GM19240 (cell line): ENCODE measurements around the gene CD79A.

Source experiments
- DNase-seq: peaks from one replicate; pipeline ENCODE4 v3.0.0; 2011; ENCODE audit warnings: low spot score; ENCODE audit not compliant: insufficient read length

Gene CD79A

DNA sequence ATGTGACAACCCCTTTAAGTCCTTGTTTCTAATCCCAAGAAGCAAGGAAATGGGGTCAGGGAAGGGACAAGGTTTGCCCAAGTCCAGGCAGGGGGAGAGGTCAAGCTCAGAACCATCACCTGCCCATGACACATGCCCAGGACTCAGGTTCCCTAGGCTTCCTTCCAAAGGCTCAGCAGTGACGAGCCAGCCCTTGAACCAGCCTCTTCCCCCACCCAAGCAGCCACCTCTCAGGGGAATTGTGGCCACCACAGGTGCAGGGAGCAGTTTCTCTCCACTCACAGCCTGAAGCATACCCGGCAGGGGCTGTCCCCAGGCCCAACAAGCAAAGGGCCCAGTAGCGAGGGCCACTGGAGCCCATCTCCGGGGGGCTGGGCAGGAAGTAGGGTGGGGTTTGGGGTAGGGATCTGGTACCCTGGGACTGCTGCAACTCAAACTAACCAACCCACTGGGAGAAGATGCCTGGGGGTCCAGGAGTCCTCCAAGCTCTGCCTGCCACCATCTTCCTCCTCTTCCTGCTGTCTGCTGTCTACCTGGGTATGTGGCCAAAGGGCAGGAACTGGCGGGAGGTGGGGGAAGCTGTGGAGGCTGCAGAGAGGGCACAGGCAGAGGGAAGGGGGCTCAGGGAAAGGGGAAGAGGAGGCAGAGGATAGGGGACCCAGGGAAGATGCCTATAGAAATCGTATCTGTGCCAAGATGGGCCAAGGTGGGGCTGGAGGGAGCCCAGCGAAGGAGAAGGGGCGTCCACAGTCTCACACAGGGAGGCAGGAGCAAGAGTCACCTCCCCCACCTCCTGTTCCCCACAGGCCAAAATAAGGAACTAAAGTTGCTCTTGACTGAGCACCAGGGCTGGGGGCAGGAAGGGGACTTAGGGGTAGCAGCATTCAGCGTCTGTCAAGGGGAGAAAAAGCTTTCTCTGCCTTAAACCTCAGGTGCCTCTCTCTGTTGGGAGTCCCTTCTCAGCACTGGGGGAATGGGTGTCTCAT lies at the start of gene CD79A:
Gene CD79A (plus strand): TSS at position 433 of the 986 bp plus-strand sequence. CDS start 26 bp downstream, at position 459.
- DNase-seq = peak; percentile 59

DNA sequence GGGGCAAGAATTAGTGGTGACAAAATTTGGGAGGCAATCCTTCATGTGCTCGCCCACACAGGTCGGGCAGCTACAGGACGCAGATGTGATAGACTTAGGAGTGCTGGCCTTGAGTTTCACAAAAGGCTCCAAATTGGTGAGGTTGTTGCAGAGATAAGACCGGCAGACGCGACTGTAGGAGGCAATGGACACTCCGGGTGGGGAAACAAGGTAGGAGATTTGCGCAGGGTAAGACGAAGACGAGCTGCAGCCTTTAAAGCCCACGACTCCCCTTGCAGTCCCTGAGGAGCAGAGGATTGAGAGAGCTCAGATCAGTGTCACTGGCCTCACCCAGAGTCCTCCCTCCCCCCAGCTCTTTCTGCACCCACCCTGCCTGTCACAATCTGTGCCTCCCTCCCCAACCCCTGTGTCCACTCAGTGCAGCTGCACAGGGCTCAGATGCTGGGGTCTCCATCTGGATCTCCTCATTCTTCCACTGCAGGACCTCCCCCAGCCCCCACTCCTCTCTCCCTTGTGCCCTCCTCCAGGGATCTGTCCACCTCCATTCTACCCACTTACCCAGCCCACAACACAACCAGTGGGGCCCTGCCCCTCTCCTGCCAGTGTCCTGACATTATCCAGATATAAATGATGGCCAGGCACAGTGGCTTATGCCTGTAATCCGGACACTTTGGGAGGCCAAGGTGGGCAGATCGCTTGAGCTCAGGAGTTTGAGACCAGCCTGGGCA lies 38.9 kb upstream of the CD79A start:
- DNase-seq = no peak

DNA sequence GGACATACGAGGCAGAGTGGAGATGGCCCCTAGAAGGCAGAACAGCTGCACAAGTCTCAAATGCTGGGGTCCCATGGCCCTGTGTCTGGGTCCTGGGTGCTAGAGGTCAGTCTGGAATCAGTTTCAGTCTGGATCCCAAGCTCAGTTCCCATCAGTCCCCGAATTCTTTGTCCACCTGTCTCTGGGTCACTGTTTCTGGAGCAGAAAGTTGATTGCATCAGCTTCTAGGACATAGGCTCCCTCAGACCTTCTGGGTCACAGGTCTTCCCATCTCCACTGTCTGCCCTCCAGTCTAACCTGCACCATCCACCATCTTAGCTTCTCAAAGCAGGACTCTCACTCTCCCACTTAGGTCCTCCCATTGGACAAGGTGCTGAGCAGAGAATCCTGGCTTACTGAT lies 37.9 kb upstream of the CD79A start:
- no peak for DNase-seq

GRCh38 chr19:41843371-41843770 lies 33.7 kb upstream of the CD79A start:
- DNase-seq = no peak

DNA sequence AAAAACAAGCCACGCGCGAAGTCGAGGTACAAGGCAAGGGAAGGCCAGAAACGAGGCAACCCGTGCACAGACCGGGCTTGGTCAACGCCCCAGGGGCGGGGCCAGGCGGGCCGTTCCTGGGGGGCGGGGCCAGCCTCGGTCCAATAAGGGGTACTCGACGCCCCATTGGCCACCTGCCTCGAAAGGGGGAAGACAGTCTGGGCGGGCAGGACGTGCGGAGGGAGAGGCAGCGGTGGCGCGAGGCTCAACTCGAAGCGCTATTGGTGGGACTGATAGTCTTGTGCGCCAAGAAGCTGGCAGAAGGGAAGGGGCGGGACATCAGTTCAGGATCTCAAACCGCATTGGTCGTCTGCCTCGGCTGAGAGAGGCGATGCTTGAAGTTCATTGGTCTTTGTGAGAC lies 32.5 kb upstream of the CD79A start, which contains the start of gene LYPD4:
Gene LYPD4 (minus strand): TSS at position 83 of the 400 bp plus-strand sequence. CDS start 5,398 bp downstream, outside the sequence.
- no peak for DNase-seq

DNA sequence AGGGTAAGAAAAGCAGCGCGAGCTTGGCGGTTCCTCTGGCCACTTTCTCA lies 32.3 kb upstream of the CD79A start, which contains the start of gene DMRTC2:
Gene DMRTC2 (plus strand): TSS at position 42 of the 50 bp plus-strand sequence. CDS start 2,387 bp downstream, outside the sequence.
- no peak for DNase-seq

- no peak for DNase-seq
These were observed 32.0 kb upstream of the CD79A start for GRCh38 chr19:41845051-41845590.

DNA sequence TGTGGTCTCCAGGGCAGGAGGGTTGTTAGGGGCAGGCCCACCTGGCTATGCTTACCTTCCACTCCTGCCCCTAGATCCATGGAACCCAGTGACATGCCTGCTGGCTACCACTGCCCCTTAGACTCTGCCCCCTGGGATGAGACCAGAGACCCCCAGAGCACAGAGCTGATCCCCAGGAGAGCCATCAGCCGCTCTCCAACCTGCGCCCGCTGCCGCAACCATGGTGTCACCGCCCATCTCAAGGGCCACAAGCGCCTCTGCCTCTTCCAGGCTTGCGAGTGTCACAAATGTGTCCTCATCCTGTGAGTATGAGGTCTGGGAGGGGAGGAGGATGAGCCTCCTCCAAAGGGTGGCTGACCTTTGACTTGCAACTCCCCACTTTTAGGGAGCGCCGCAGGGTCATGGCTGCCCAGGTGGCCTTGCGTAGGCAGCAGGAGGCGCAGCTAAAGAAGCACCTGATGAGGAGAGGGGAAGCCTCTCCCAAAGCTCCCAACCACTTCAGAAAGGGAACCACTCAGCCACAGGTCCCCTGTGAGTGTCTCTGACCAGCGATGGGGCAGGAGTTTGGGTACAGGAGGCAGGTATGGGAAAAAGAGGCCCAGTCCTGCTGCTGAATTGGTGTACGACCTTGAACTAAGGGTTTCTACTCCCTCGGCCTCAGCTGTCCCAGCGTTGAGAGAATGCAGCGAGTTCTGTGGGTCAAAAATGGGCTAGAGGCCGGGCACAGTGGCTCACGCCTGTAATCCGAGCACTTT lies 29.6 kb upstream of the CD79A start:
- DNase-seq = no peak

GRCh38 chr19:41848666-41849065 lies 28.4 kb upstream of the CD79A start:
- no peak for DNase-seq

- DNase-seq = no peak
These were observed 28.0 kb upstream of the CD79A start for GRCh38 chr19:41849067-41849466.

DNA sequence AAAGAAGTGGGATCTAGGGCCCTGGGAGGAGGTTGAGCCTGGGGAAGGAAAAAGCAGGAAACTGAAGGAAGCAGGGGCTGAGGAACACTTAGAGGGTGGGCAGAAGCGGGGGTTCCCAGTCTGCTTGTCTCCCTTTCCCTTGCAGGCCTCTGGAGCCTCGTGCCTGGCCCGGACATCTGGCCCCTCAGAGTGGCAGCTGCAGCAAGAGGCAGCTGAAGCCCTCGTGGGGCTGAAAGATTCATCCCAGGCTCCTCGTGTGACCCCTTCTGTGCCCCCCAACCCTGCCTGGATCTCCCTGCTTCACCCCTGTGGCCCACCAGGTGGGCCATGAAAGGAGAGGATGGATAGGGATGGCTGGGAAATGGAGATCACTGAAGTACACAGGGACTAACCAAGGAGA lies 26.7 kb upstream of the CD79A start:
- DNase-seq = no peak

- no peak for DNase-seq
These were observed 25.6 kb upstream of the CD79A start for GRCh38 chr19:41851456-41851855.

- DNase-seq = no peak
These were observed 23.7 kb upstream of the CD79A start for GRCh38 chr19:41853344-41853743.

- DNase-seq = no peak
These were observed 23.3 kb upstream of the CD79A start for GRCh38 chr19:41853768-41854167.

DNA sequence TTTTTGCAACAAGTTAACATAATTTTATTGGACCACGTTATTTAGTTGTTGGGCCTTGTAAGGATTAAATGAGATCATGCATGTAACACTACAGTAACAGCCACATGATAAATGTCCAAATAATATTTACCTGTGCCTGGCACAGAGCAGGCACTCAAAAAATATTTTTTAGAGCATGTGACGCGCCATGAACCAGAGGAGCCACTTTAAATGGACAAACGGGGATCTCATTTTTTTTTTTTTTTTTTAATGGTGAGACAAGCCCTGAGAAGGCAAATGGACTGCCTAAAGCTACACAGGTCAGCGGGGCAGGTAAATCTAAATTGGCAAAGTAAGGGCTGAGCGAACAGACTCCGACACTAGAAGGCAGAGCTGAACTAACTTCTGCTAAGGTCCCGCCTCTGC lies 17.9 kb upstream of the CD79A start:
- DNase-seq = no peak

DNA sequence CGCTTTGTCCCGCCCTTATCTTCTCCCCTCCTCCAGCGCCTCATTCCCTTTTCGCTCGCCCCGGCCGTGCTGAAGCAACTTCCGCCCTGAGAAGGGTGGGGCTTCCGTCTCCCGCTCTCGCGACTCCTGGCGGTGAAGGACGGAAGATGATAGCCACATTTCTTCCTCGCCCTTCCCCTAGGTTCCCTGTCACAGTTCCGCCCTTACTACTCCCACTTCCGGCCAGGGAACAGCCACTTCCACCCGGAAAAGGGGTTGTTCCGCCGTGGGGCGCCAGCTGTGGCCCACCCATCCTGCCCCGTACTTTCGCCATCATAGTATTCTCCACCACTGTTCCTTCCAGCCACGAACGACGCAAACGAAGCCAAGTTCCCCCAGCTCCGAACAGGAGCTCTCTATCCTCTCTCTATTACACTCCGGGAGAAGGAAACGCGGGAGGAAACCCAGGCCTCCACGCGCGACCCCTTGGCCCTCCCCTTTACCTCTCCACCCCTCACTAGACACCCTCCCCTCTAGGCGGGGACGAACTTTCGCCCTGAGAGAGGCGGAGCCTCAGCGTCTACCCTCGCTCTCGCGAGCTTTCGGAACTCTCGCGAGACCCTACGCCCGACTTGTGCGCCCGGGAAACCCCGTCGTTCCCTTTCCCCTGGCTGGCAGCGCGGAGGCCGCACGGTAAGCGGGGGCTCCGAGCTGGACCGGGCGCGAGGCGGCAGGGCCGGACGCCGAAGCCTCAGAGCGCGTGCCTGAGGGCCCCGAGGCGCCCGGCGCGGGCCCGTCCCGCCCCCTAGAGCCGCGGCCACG lies 17.3 kb upstream of the CD79A start, which contains the start of gene RPS19:
Gene RPS19 (plus strand): TSS at position 638 of the 801 bp plus-strand sequence. CDS start 520 bp downstream, outside the sequence.
- peak; percentile 86 for DNase-seq

DNA sequence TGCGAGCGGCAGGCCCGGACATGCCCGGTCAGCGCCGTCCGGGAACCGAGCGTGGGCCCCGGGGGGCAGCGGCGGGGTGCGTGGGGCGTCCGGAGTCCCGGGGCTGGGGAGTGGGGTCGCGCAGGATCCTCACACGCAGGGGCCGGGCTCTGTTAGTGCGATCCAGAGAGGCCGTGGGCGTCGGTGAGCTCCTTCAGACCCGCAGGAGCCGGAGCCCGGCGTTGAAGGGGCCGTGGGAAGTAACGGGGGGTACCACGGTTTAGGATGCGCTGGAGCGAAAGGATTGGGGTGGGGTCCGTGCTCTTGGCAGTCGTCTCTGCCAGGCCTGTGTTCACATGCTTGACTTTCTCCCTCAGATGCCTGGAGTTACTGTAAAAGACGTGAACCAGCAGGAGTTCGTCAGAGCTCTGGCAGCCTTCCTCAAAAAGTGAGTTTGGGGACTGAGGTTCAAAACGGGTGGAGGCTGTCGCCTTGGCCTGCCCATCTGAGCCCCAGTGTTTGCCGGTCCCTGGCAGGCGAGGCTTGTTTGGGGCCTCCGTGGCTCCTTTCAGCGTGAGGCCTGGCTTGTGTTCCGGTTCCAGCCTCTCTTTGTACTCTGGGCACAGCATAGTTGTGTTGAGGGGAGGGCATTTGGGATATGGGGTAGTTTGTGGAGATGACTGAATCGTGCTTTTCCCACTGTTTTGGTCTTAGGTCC lies 16.5 kb upstream of the CD79A start:
- DNase-seq = no peak

GRCh38 chr19:41861116-41861768 lies 15.8 kb upstream of the CD79A start:
- no peak for DNase-seq

DNA sequence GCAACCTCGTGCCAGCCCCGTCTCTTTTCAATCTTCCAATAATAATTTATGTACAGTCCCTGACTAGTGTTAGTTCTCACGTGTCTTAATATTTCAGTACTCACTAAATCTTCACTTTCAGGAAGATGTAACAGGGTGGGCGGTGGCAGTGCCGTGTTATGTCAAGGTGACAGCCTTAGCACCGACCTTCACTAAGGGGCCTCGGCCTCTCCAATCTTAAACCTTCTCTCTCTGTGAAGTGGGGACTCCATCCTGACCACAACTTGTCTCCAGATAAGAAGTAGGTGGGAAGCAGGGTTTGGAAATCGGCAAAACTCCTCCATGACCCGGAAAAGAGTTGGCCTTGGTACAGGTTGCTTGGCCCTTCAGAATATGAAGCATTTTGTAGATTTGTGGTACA lies 15.2 kb upstream of the CD79A start:
- DNase-seq = no peak
